HepG2 (cell line): ENCODE measurements around the gene TTLL11.

Source experiments
- CREM ChIP-seq, 2 experiments: sonication (generic) in 1 of 2; formaldehyde crosslinking in 1 of 2; IDR thresholded peaks; 2 replicates each; pipeline versions ENCODE4 v1.4.0 to v1.6.1; 2016 to 2020; ENCODE audit warnings: antibody characterized with exemption in 1 of 2, mild to moderate bottlenecking in 1 of 2, missing genetic modification reagents in 1 of 2
- JUND ChIP-seq: sonication (generic); formaldehyde crosslinking; IDR thresholded peaks from 2 replicates; pipeline ENCODE4 v1.8.0; 2022; ENCODE audit warnings: mild to moderate bottlenecking, missing genetic modification reagents
- NFE2L2 ChIP-seq: fragments of 150-350 bp; IDR thresholded peaks from 2 replicates; pipeline ENCODE4 v1.6.1; 2014; ENCODE audit warnings: low read length
- NFRKB ChIP-seq: fragments of 450-650 bp; IDR thresholded peaks from 2 replicates; pipeline ENCODE4 v1.6.1; 2017
- SNAI1 ChIP-seq: sonication (generic); formaldehyde crosslinking; IDR thresholded peaks from 2 replicates; pipeline ENCODE4 v1.5.0; 2020; ENCODE audit warnings: mild to moderate bottlenecking, missing genetic modification reagents, borderline replicate concordance
- ZNF232 ChIP-seq: sonication (generic); formaldehyde crosslinking; IDR thresholded peaks from 2 replicates; pipeline ENCODE4 v1.4.0; 2020; ENCODE audit warnings: missing genetic modification reagents, borderline replicate concordance
- ZNF251 ChIP-seq: sonication (generic); formaldehyde crosslinking; IDR thresholded peaks from 2 replicates; pipeline ENCODE4 v1.9.0; 2021; ENCODE audit warnings: mild to moderate bottlenecking, missing genetic modification reagents
- ZNF788 ChIP-seq: sonication (generic); formaldehyde crosslinking; IDR thresholded peaks from 2 replicates; pipeline ENCODE4 v1.5.0; 2020; ENCODE audit warnings: mild to moderate bottlenecking, missing genetic modification reagents, borderline replicate concordance
- TF ChIP-seq, protein P1 (sequence below): sonication (generic); formaldehyde crosslinking; IDR thresholded peaks from 2 replicates; pipeline ENCODE4 v1.4.0; 2020; ENCODE audit warnings: missing genetic modification reagents, mild to moderate bottlenecking, borderline replicate concordance
- TF ChIP-seq, protein P2 (sequence below): IDR thresholded peaks from 2 replicates; pipeline ENCODE4 v1.6.1; 2012; ENCODE audit warnings: inconsistent platforms

DNA sequence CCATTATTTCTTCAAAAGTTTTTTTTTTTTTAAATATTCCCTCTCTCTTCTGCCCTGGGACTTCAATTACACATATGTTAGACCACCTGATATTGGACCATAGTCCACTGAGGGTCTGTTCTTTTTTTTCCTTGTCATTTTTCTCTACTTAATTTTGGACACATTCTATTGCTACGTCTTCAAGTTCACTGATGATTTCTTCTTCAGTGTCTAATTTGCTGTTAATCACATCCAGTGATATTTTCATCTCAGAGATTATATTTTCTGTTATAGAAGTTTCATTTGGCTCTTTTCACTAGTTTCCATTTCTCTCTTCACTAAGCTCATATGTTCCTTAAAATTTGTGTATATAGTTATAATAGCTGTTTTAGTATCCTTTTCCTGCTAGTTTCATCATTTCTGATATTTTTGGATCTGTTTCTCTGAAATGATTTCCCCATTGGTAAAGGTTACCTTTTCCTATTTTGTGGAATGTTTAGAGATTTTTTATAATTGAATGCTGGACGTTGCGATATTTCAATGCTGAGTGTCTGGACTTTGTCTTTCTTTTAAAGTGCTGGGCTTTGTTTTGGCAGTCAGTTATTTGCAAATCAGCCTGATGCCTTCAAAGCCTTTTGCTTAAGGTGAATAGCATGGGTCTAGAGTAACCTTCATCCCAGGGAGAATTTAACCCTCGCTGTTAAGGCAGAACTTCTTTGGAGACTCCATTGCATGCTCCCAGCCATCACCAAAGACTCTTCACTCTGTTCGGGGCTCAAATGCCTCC lies 111.8 kb downstream of the TTLL11 start:
- TF ChIP-seq NFRKB: no peak
- TF ChIP-seq ZNF251 (CRISPR knock-in tag): no peak
- TF ChIP-seq ZNF232: no peak
- TF ChIP-seq, protein P1, sequence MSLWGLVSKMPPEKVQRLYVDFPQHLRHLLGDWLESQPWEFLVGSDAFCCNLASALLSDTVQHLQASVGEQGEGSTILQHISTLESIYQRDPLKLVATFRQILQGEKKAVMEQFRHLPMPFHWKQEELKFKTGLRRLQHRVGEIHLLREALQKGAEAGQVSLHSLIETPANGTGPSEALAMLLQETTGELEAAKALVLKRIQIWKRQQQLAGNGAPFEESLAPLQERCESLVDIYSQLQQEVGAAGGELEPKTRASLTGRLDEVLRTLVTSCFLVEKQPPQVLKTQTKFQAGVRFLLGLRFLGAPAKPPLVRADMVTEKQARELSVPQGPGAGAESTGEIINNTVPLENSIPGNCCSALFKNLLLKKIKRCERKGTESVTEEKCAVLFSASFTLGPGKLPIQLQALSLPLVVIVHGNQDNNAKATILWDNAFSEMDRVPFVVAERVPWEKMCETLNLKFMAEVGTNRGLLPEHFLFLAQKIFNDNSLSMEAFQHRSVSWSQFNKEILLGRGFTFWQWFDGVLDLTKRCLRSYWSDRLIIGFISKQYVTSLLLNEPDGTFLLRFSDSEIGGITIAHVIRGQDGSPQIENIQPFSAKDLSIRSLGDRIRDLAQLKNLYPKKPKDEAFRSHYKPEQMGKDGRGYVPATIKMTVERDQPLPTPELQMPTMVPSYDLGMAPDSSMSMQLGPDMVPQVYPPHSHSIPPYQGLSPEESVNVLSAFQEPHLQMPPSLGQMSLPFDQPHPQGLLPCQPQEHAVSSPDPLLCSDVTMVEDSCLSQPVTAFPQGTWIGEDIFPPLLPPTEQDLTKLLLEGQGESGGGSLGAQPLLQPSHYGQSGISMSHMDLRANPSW (CRISPR knock-in tag): no peak
- no peak for TF ChIP-seq NFE2L2
- no peak for TF ChIP-seq CREM (IDR thresholded peaks at IDR 0.05)
- no peak for TF ChIP-seq CREM (CRISPR knock-in tag; IDR thresholded peaks at IDR 0.05)
- no peak for TF ChIP-seq SNAI1 (CRISPR knock-in tag)
- TF ChIP-seq JUND: no peak
- no peak for TF ChIP-seq ZNF788 (CRISPR knock-in tag)
- TF ChIP-seq, protein P2, sequence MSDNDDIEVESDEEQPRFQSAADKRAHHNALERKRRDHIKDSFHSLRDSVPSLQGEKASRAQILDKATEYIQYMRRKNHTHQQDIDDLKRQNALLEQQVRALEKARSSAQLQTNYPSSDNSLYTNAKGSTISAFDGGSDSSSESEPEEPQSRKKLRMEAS: no peak
